ENCODE measurements around the gene ATG9B.

The ATG9B gene

DNA sequence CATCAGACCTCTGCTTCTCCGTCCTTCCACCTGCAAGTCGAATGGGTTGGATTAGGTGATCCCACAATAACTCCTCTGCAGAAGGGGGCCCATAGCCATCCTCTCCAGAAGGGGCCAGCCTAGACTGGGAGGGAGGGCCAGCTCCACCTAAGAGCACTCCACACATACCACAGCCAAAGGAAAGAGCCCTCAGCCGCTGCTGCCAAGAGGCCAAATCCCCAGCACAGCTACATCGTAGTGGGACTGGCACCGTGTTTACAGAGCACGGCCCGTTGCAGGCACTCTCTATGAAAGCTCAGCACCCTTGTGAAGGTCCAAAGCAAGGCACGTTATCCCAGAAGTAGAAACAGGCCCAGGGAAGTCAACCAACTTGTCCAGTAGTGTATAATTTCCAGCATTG is 51.6 kb downstream of the ATG9B start (continued):
- TF ChIP-seq, protein P1, sequence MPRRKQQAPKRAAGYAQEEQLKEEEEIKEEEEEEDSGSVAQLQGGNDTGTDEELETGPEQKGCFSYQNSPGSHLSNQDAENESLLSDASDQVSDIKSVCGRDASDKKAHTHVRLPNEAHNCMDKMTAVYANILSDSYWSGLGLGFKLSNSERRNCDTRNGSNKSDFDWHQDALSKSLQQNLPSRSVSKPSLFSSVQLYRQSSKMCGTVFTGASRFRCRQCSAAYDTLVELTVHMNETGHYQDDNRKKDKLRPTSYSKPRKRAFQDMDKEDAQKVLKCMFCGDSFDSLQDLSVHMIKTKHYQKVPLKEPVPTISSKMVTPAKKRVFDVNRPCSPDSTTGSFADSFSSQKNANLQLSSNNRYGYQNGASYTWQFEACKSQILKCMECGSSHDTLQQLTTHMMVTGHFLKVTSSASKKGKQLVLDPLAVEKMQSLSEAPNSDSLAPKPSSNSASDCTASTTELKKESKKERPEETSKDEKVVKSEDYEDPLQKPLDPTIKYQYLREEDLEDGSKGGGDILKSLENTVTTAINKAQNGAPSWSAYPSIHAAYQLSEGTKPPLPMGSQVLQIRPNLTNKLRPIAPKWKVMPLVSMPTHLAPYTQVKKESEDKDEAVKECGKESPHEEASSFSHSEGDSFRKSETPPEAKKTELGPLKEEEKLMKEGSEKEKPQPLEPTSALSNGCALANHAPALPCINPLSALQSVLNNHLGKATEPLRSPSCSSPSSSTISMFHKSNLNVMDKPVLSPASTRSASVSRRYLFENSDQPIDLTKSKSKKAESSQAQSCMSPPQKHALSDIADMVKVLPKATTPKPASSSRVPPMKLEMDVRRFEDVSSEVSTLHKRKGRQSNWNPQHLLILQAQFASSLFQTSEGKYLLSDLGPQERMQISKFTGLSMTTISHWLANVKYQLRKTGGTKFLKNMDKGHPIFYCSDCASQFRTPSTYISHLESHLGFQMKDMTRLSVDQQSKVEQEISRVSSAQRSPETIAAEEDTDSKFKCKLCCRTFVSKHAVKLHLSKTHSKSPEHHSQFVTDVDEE (CRISPR knock-in tag; IDR thresholded peaks at IDR 0.05), result no peak
- no peak for TF ChIP-seq OSR1 (CRISPR knock-in tag; IDR thresholded peaks at IDR 0.05)
- TF ChIP-seq, protein P2, sequence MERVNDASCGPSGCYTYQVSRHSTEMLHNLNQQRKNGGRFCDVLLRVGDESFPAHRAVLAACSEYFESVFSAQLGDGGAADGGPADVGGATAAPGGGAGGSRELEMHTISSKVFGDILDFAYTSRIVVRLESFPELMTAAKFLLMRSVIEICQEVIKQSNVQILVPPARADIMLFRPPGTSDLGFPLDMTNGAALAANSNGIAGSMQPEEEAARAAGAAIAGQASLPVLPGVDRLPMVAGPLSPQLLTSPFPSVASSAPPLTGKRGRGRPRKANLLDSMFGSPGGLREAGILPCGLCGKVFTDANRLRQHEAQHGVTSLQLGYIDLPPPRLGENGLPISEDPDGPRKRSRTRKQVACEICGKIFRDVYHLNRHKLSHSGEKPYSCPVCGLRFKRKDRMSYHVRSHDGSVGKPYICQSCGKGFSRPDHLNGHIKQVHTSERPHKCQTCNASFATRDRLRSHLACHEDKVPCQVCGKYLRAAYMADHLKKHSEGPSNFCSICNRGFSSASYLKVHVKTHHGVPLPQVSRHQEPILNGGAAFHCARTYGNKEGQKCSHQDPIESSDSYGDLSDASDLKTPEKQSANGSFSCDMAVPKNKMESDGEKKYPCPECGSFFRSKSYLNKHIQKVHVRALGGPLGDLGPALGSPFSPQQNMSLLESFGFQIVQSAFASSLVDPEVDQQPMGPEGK (CRISPR knock-in tag; IDR thresholded peaks at IDR 0.05; ENCODE audit: borderline replicate concordance), result no peak

DNA sequence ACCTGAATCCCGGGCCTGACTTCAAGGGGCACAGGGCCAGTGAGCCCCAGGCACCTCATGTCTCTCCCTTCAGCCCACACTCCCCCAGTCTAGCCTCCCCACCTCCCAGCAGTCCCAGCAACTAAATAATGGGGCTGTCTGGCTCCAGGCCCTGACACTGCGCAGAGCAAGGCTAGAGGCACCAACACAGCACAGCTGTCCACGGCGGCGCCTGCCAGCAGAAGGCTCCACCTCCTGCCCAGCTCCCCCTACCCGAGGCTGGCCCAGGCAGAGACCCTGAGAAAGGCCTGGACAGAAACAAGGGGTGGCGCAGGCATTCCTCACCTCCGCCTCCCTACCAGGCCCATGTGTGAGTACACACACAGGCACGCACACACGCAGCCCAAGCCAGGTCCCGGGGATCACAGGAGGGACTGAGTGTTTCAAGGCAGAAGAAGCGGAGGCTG is 52.2 kb downstream of the ATG9B start:
- TF ChIP-seq BACH2 (CRISPR knock-in tag; IDR thresholded peaks at IDR 0.05; ENCODE audit: borderline replicate concordance), result no peak
- no peak for TF ChIP-seq SNAI2 (CRISPR knock-in tag; IDR thresholded peaks at IDR 0.05)
- TF ChIP-seq ESRRG (CRISPR knock-in tag; IDR thresholded peaks at IDR 0.05), result no peak
- no peak for TF ChIP-seq ZNF8 (CRISPR knock-in tag; IDR thresholded peaks at IDR 0.05)
- TF ChIP-seq GLIS3 (CRISPR knock-in tag; IDR thresholded peaks at IDR 0.05), result no peak
- TF ChIP-seq, protein P1 (CRISPR knock-in tag; IDR thresholded peaks at IDR 0.05), result peak; percentile 94
- TF ChIP-seq ISL1 (CRISPR knock-in tag; IDR thresholded peaks at IDR 0.05), result peak; percentile 41; the same call in 1 of the 2 replicates
- no peak for TF ChIP-seq TOX (CRISPR knock-in tag; IDR thresholded peaks at IDR 0.05; ENCODE audit: borderline replicate concordance)
- TF ChIP-seq OSR1 (CRISPR knock-in tag; IDR thresholded peaks at IDR 0.05), result no peak
- no peak for TF ChIP-seq ARNTL (CRISPR knock-in tag; IDR thresholded peaks at IDR 0.05; ENCODE audit: borderline replicate concordance, low read depth)
- no peak for TF ChIP-seq PPARA (CRISPR knock-in tag; IDR thresholded peaks at IDR 0.05; ENCODE audit: borderline replicate concordance)
- no peak for TF ChIP-seq ZFP30 (CRISPR knock-in tag; IDR thresholded peaks at IDR 0.05)
- TF ChIP-seq, protein P3, sequence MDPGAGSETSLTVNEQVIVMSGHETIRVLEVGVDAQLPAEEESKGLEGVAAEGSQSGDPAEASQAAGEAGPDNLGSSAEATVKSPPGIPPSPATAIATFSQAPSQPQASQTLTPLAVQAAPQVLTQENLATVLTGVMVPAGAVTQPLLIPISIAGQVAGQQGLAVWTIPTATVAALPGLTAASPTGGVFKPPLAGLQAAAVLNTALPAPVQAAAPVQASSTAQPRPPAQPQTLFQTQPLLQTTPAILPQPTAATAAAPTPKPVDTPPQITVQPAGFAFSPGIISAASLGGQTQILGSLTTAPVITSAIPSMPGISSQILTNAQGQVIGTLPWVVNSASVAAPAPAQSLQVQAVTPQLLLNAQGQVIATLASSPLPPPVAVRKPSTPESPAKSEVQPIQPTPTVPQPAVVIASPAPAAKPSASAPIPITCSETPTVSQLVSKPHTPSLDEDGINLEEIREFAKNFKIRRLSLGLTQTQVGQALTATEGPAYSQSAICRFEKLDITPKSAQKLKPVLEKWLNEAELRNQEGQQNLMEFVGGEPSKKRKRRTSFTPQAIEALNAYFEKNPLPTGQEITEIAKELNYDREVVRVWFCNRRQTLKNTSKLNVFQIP (CRISPR knock-in tag; IDR thresholded peaks at IDR 0.05; ENCODE audit: borderline replicate concordance, low read depth), result no peak
- no peak for TF ChIP-seq ZC3H10 (CRISPR knock-in tag; IDR thresholded peaks at IDR 0.05)
- no peak for TF ChIP-seq ZNF565 (CRISPR knock-in tag; conservative IDR thresholded peaks at IDR 0.05; ENCODE audit: low read depth)
- TF ChIP-seq, protein P4, sequence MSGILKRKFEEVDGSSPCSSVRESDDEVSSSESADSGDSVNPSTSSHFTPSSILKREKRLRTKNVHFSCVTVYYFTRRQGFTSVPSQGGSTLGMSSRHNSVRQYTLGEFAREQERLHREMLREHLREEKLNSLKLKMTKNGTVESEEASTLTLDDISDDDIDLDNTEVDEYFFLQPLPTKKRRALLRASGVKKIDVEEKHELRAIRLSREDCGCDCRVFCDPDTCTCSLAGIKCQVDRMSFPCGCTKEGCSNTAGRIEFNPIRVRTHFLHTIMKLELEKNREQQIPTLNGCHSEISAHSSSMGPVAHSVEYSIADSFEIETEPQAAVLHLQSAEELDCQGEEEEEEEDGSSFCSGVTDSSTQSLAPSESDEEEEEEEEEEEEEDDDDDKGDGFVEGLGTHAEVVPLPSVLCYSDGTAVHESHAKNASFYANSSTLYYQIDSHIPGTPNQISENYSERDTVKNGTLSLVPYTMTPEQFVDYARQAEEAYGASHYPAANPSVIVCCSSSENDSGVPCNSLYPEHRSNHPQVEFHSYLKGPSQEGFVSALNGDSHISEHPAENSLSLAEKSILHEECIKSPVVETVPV (CRISPR knock-in tag; IDR thresholded peaks at IDR 0.05), result no peak
- no peak for TF ChIP-seq CSDC2 (CRISPR knock-in tag; IDR thresholded peaks at IDR 0.05)
- TF ChIP-seq TCF4 (CRISPR knock-in tag; IDR thresholded peaks at IDR 0.05; ENCODE audit: borderline replicate concordance), result peak; percentile 95
- TF ChIP-seq, protein P2 (CRISPR knock-in tag; IDR thresholded peaks at IDR 0.05; ENCODE audit: borderline replicate concordance), result 0 out of 2 replicates have a peak, but pooled peaks have one; percentile 17
- no peak for TF ChIP-seq RARB (CRISPR knock-in tag; IDR thresholded peaks at IDR 0.05)
- TF ChIP-seq, protein P5, sequence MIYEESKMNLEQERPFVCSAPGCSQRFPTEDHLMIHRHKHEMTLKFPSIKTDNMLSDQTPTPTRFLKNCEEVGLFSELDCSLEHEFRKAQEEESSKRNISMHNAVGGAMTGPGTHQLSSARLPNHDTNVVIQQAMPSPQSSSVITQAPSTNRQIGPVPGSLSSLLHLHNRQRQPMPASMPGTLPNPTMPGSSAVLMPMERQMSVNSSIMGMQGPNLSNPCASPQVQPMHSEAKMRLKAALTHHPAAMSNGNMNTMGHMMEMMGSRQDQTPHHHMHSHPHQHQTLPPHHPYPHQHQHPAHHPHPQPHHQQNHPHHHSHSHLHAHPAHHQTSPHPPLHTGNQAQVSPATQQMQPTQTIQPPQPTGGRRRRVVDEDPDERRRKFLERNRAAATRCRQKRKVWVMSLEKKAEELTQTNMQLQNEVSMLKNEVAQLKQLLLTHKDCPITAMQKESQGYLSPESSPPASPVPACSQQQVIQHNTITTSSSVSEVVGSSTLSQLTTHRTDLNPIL (CRISPR knock-in tag; IDR thresholded peaks at IDR 0.05; ENCODE audit: low read depth), result no peak
- TF ChIP-seq ZFP3 (CRISPR knock-in tag; IDR thresholded peaks at IDR 0.05), result no peak
- peak; percentile 46; the same call in 1 of the 2 replicates for TF ChIP-seq ZNF70 (CRISPR knock-in tag; IDR thresholded peaks at IDR 0.05)
- peak; percentile 59 for ATAC-seq

Measured in SK-N-SH treated with all-trans-retinoic acid at 6 μM for 48 hours (cell line).